Mesenchymal stem cell (in vitro differentiated cells and primary cell): ENCODE measurements around the gene CNTLN.

Source experiments
- DNase-seq: peaks from one replicate; pipeline ENCODE4 v3.0.0-alpha.2; 2013
- H2AFZ ChIP-seq: one replicate; pipeline ENCODE4 v1.6.1; 2013; ENCODE audit warnings: low read depth, mild to moderate bottlenecking, control low read depth, inconsistent platforms, low read length, moderate library complexity
- H2AK5ac ChIP-seq: 2 replicates; pipeline ENCODE4 v1.6.1; 2013; ENCODE audit warnings: low read length, moderate library complexity, mild to moderate bottlenecking, inconsistent platforms; ENCODE audit not compliant: severe bottlenecking
- H2BK120ac ChIP-seq: one replicate; pipeline ENCODE4 v1.6.1; 2013; ENCODE audit warnings: low read depth, mild to moderate bottlenecking, inconsistent platforms, low read length, moderate library complexity
- H2BK12ac ChIP-seq, 2 experiments: one replicate each; pipeline ENCODE4 v1.6.1; 2013; ENCODE audit warnings: inconsistent platforms in 2 of 2, low read length in 2 of 2, mild to moderate bottlenecking in 2 of 2, moderate library complexity in 2 of 2, control low read depth in 1 of 2
- H2BK15ac ChIP-seq: one replicate; pipeline ENCODE4 v1.6.1; 2013; ENCODE audit warnings: mild to moderate bottlenecking, low read depth, inconsistent platforms; ENCODE audit not compliant: poor library complexity, severe bottlenecking
- H2BK5ac ChIP-seq: 2 replicates; pipeline ENCODE4 v1.6.1; 2013; ENCODE audit warnings: low read depth, mild to moderate bottlenecking, low read length, control low read depth, inconsistent platforms; ENCODE audit not compliant: poor library complexity, severe bottlenecking
- H3K14ac ChIP-seq, 2 experiments: one replicate each; pipeline ENCODE4 v1.6.1; 2013; ENCODE audit warnings: inconsistent platforms in 2 of 2, low read length in 2 of 2, control low read depth in 1 of 2, mild to moderate bottlenecking in 1 of 2, moderate library complexity in 1 of 2
- H3K18ac ChIP-seq, 2 experiments: one replicate each; pipeline ENCODE4 v1.6.1; 2013; ENCODE audit warnings: inconsistent platforms in 2 of 2, low read length in 2 of 2, control low read depth in 1 of 2, low read depth in 1 of 2, mild to moderate bottlenecking in 1 of 2
- H3K23ac ChIP-seq, 2 experiments: one replicate each; pipeline ENCODE4 v1.6.1; 2013; ENCODE audit warnings: inconsistent platforms in 2 of 2, low read length in 2 of 2, mild to moderate bottlenecking in 2 of 2, moderate library complexity in 2 of 2, control low read depth in 1 of 2
- H3K27ac ChIP-seq: 2 replicates; pipeline ENCODE4 v1.5.1; 2013; ENCODE audit warnings: mild to moderate bottlenecking, moderate library complexity, low read length, control low read depth, inconsistent platforms; ENCODE audit not compliant: poor library complexity, severe bottlenecking
- H3K27me3 ChIP-seq, 2 experiments: 2 replicates each; pipeline versions ENCODE4 v1.6.1 to v1.7.0; 2013; ENCODE audit warnings: low read length in 2 of 2, mild to moderate bottlenecking in 2 of 2, moderate library complexity in 2 of 2, control low read depth in 1 of 2, inconsistent platforms in 1 of 2; ENCODE audit not compliant: control insufficient read depth in 1 of 2, insufficient read depth in 1 of 2
- H3K36me3 ChIP-seq, 2 experiments: 2 replicates each; pipeline versions ENCODE4 v1.6.1 to v1.7.0; 2013; ENCODE audit warnings: low read length in 2 of 2, control low read depth in 1 of 2, inconsistent platforms in 1 of 2, low read depth in 1 of 2, mild to moderate bottlenecking in 1 of 2; ENCODE audit not compliant: insufficient read depth in 2 of 2, control insufficient read depth in 1 of 2
- H3K4ac ChIP-seq, 2 experiments: one replicate each; pipeline ENCODE4 v1.6.1; 2013; ENCODE audit warnings: inconsistent platforms in 2 of 2, low read length in 2 of 2, mild to moderate bottlenecking in 2 of 2, moderate library complexity in 2 of 2, control low read depth in 1 of 2, low read depth in 1 of 2
- H3K4me1 ChIP-seq: 2 replicates; pipeline ENCODE4 v1.6.1; 2013; ENCODE audit warnings: low read depth, low read length, control low read depth; ENCODE audit not compliant: control insufficient read depth, insufficient read depth
- H3K4me2 ChIP-seq: 2 replicates; pipeline ENCODE4 v1.6.1; 2013; ENCODE audit warnings: low read length, mild to moderate bottlenecking, inconsistent platforms; ENCODE audit not compliant: poor library complexity, severe bottlenecking
- H3K4me3 ChIP-seq, 2 experiments: 2 replicates each; pipeline versions ENCODE4 v1.5.1 to v1.7.0; 2013; ENCODE audit warnings: low read length in 2 of 2, mild to moderate bottlenecking in 2 of 2, control low read depth in 1 of 2, low read depth in 1 of 2; ENCODE audit not compliant: insufficient read depth in 1 of 2
- H3K79me1 ChIP-seq: replicated peaks from 2 replicates; pipeline ENCODE4 v1.6.1; 2013; ENCODE audit warnings: mild to moderate bottlenecking, control low read depth, low read length, inconsistent platforms; ENCODE audit not compliant: poor library complexity, severe bottlenecking
- H3K9ac ChIP-seq: 2 replicates; pipeline ENCODE4 v1.7.0; 2013; ENCODE audit warnings: mild to moderate bottlenecking, low read length, moderate library complexity
- H3K9me3 ChIP-seq: 2 replicates; pipeline ENCODE4 v1.7.0; 2013; ENCODE audit warnings: mild to moderate bottlenecking, low read length; ENCODE audit not compliant: control insufficient read depth
- H4K8ac ChIP-seq: one replicate; pipeline ENCODE4 v1.6.1; 2013; ENCODE audit warnings: inconsistent platforms, mild to moderate bottlenecking, low read length, moderate library complexity
- H4K91ac ChIP-seq: one replicate; pipeline ENCODE4 v1.6.1; 2013; ENCODE audit warnings: mild to moderate bottlenecking, low read length, inconsistent platforms
- WGBS: methylation state at CpG from one replicate; pipeline ENCODE4 v1.1.7; 2013; ENCODE audit warnings: mixed read lengths; 5-methylcytosine and 5-hydroxymethylcytosine counted together

CNTLN gene

DNA sequence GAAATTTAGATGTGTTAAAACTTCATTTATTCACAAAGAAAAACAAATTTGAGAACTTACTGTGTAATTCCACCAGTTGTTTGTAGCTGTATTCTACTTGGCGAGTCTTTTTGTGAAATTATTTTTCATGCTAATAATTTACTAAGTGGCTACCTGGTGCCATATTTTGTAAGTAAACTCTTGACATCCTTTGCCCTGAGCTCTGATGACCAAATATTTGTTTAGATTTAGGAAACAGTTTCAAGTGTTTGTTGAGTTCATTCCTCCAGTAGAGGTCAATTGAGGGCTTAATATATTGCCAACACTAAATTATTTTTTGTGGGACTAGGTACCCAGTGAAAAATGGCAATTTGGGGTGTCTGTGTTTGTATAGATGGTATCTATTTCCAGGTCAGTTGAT is 3.7 kb downstream of the CNTLN start:
- Histone ChIP-seq H3K27ac (no peak overlapping the region), H3K9ac (no peak overlapping the region), H3K27me3 (no peaks in the 10 kb centered on the region), H3K4me2 (no peak overlapping the region), H3K18ac (no peak overlapping the region), H3K4me1 (peaks cover 3% of the 10 kb centered on the region), H2AK5ac (no peak overlapping the region), H3K23ac (no peak overlapping the region), H3K4ac (no peak overlapping the region), H4K91ac (no peak overlapping the region), H2BK12ac (no peak overlapping the region), H2BK15ac (no peak overlapping the region), H3K36me3 (peaks cover 0 to 2% of the 10 kb centered on the region in 2 experiments), H3K4me3 (no peak overlapping the region), H4K8ac (no peak overlapping the region), H2AFZ (no peak overlapping the region), H3K9me3 (no peaks in the 10 kb centered on the region), H3K79me1 (peaks cover 21% of the 10 kb centered on the region), H3K14ac (no peak overlapping the region), H2BK120ac (no peak overlapping the region), H2BK5ac (no peak overlapping the region)
- WGBS = 83% methylated on average over 1 of the region's 1 CpG
- DNase-seq = no peak

GRCh38 chr9:17140418-17140817 is 5.6 kb downstream of the CNTLN start:
- no peak overlapping the region for H3K4me3 ChIP-seq
- no peak overlapping the region for H2BK12ac ChIP-seq
- H3K4me1 ChIP-seq = no peaks in the 10 kb centered on the region
- no peak overlapping the region for H3K9ac ChIP-seq
- no peak overlapping the region for H3K23ac ChIP-seq
- H3K27ac ChIP-seq = no peak overlapping the region
- no peak for DNase-seq
- no peak overlapping the region for H3K18ac ChIP-seq
- no peak overlapping the region for H2BK15ac ChIP-seq
- no peaks in the 10 kb centered on the region for H3K27me3 ChIP-seq
- no peak overlapping the region for H2BK5ac ChIP-seq
- peaks cover 16% of the 10 kb centered on the region for H3K79me1 ChIP-seq
- no peak overlapping the region for H4K8ac ChIP-seq
- no peak overlapping the region for H2BK120ac ChIP-seq
- H3K36me3 ChIP-seq = peaks cover 0 to 11% of the 10 kb centered on the region in 2 experiments
- 98% methylated on average over 4 of the region's 5 CpGs for WGBS
- no peak overlapping the region for H3K4ac ChIP-seq
- H4K91ac ChIP-seq = no peak overlapping the region
- H3K14ac ChIP-seq = no peak overlapping the region
- H2AFZ ChIP-seq = no peak overlapping the region
- no peak overlapping the region for H2AK5ac ChIP-seq
- no peak overlapping the region for H3K4me2 ChIP-seq
- H3K9me3 ChIP-seq = no peaks in the 10 kb centered on the region

DNA sequence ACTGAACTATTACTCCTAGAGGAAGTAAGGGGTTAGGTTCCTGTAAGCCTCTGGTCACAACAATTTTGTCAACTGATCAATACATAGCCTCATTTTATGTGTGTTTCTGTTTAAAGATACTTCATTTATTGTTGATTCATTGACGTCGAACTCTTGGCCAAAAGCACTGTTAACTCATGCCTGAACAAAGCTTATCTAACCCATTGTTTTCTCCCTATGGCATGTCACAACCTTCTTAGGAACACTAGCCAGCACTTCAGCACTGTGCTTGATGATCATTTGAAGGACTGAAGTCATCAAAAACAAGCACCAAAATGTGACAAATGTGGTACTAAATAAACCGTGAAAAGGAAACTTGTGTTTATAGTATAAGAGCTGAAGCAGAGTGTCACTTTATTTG is 13.5 kb downstream of the CNTLN start:
- no peak overlapping the region for H2BK120ac ChIP-seq
- peaks cover 9% of the 10 kb centered on the region for H3K9me3 ChIP-seq
- H3K4me2 ChIP-seq = no peak overlapping the region
- no peak overlapping the region for H3K23ac ChIP-seq
- no peak overlapping the region for H2BK5ac ChIP-seq
- no peaks in the 10 kb centered on the region for H3K27me3 ChIP-seq
- H2BK15ac ChIP-seq = no peak overlapping the region
- H3K27ac ChIP-seq = no peak overlapping the region
- H4K8ac ChIP-seq = no peak overlapping the region
- H2AK5ac ChIP-seq = no peak overlapping the region
- H3K9ac ChIP-seq = no peak overlapping the region
- H3K36me3 ChIP-seq = peaks cover 0 to 39% of the 10 kb centered on the region in 2 experiments
- no peak overlapping the region for H2AFZ ChIP-seq
- H3K4ac ChIP-seq = no peak overlapping the region
- DNase-seq = no peak
- no peak overlapping the region for H2BK12ac ChIP-seq
- no peak overlapping the region for H3K4me3 ChIP-seq
- H3K14ac ChIP-seq = no peak overlapping the region
- H3K4me1 ChIP-seq = no peaks in the 10 kb centered on the region
- no peak overlapping the region for H4K91ac ChIP-seq
- 92% methylated on average over 3 of the region's 3 CpGs for WGBS
- H3K79me1 ChIP-seq = peaks cover 8% of the 10 kb centered on the region
- no peak overlapping the region for H3K18ac ChIP-seq

DNA sequence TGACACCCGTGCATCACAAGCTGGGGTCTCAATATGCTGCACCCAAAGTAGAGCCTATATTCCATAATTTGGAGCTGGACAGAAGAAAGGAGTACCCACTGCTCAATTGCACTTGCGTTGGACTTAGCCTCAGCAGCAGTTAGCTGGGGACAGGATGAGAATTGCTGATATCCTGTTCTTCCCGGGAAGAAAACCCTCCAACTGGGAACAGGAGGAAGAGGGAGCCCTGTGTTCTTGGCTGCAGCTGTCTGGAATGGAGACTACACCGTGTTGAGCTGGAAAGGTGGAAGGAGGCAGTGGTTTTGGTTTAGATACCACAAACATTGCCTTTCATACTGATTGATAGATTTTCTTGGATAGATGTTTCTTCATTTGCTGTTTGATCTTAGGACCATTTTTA is 24.6 kb downstream of the CNTLN start:
- no peak overlapping the region for H3K4me2 ChIP-seq
- no peaks in the 10 kb centered on the region for H3K4me1 ChIP-seq
- no peaks in the 10 kb centered on the region for H3K27me3 ChIP-seq
- no peak overlapping the region for H3K4me3 ChIP-seq
- H2AK5ac ChIP-seq = no peak overlapping the region
- H3K79me1 ChIP-seq = peaks cover 29% of the 10 kb centered on the region
- H4K91ac ChIP-seq = no peak overlapping the region
- H4K8ac ChIP-seq = no peak overlapping the region
- no peak overlapping the region for H3K9ac ChIP-seq
- no peak overlapping the region for H2AFZ ChIP-seq
- no peak overlapping the region for H2BK5ac ChIP-seq
- H2BK120ac ChIP-seq = no peak overlapping the region
- no peak overlapping the region for H2BK15ac ChIP-seq
- H3K4ac ChIP-seq = no peak overlapping the region
- peaks cover 8 to 12% of the 10 kb centered on the region in 2 experiments for H3K36me3 ChIP-seq
- H3K18ac ChIP-seq = no peak overlapping the region
- 94% methylated on average over 4 of the region's 4 CpGs for WGBS
- no peaks in the 10 kb centered on the region for H3K9me3 ChIP-seq
- no peak overlapping the region for H3K14ac ChIP-seq
- no peak for DNase-seq
- no peak overlapping the region for H2BK12ac ChIP-seq
- no peak overlapping the region for H3K27ac ChIP-seq
- no peak overlapping the region for H3K23ac ChIP-seq
